Measurements from ENCODE around the gene C16orf89.

DNA sequence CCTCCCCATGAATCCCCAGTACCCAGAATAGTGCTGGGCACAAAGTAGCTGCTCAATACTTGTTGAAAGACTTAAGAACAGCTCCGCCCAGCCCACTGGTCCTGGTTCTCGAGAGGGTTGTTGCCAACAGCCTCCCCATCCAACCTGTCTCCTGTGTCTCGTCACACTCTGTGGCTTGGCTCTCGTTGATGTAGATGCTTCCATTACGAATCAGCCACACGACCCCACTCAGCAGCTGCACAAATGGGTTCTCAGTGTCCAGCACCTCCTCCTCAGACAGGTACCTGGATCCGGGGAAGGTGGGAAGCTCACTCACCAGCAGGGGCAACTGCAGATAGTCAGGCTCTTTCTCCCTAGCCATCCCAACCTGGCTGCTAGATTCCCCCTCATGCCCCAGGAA, 34.2 kb downstream of the C16orf89 start:
- TF ChIP-seq CTCF (IDR thresholded peaks at IDR 0.05) (no peak), EZH2 (IDR thresholded peaks at IDR 0.05; ENCODE audit: borderline replicate concordance, insufficient read depth, low read depth, low read length, poor library complexity, severe bottlenecking) (no peak)

Data from B cell (primary cell).